CD4-positive, alpha-beta T cell (primary cell): ENCODE measurements around the gene MREG. TPM values are rescaled to one million over a fixed set of nuclear protein-coding genes. Genes with fewer than 3 reads are reported as not detected.

ENCODE experiments used
- ATAC-seq: fragments of 200-7000 bp; cut with Tn5 transposase; one replicate; pipeline ENCODE4 v1.10.0; 2022; ENCODE audit warnings: mild to moderate bottlenecking; ENCODE audit not compliant: poor library complexity
- CTCF ChIA-PET: fragments of 350-600 bp; sonication (Branson Sonifier 250); formaldehyde crosslinking; loops from one replicate; lab custom pipeline; 2021; ENCODE audit warnings: antibody characterized with exemption, inconsistent platforms; lab: Charles Lee
- POLR2A ChIA-PET: fragments of 350-600 bp; sonication (Branson Sonifier 250); formaldehyde crosslinking; loops from one replicate; lab custom pipeline; 2021; ENCODE audit warnings: antibody characterized with exemption, inconsistent platforms; lab: Charles Lee
- DNase-seq, 14 experiments: peaks; one replicate each; pipeline ENCODE4 v3.0.0-alpha.2; 2013 to 2020; ENCODE audit warnings: mixed read lengths in 2 of 14
- H3K27ac ChIP-seq, 2 donors: one replicate each; pipeline versions ENCODE4 v1.5.1 to v1.7.0; 2013; ENCODE audit warnings: low read length in 2 of 2, low read depth in 1 of 2, mild to moderate bottlenecking in 1 of 2
- H3K27me3 ChIP-seq, 2 experiments: 1 replicate in 1 of 2; 2 replicates in 1 of 2; pipeline versions ENCODE4 v1.6.1 to v1.7.0; 2013; ENCODE audit warnings: low read length in 2 of 2, control low read depth in 1 of 2, mild to moderate bottlenecking in 1 of 2, moderate library complexity in 1 of 2; ENCODE audit not compliant: insufficient read depth in 2 of 2, control insufficient read depth in 1 of 2
- H3K36me3 ChIP-seq: one replicate; pipeline ENCODE4 v1.6.1; 2013; ENCODE audit warnings: low read length, control low read depth; ENCODE audit not compliant: insufficient read depth
- H3K4me1 ChIP-seq: one replicate; pipeline ENCODE4 v1.6.1; 2013; ENCODE audit warnings: low read length, control low read depth; ENCODE audit not compliant: insufficient read depth
- H3K4me3 ChIP-seq: one replicate; pipeline ENCODE4 v1.5.1; 2013; ENCODE audit warnings: mild to moderate bottlenecking, low read length, moderate library complexity
- H3K9me3 ChIP-seq, 2 experiments: 1 replicate in 1 of 2; 2 replicates in 1 of 2; pipeline versions ENCODE4 v1.6.1 to v1.7.0; 2013; ENCODE audit warnings: low read length in 2 of 2, mild to moderate bottlenecking in 2 of 2, control low read depth in 1 of 2, moderate library complexity in 1 of 2; ENCODE audit not compliant: control insufficient read depth in 1 of 2, insufficient read depth in 1 of 2
- H3K27ac Mint-ChIP-seq: one replicate; pipeline ENCODE4 v1.8.0; 2020; ENCODE audit warnings: mixed read lengths
- H3K27me3 Mint-ChIP-seq: one replicate; pipeline ENCODE4 v1.8.0; 2021; ENCODE audit warnings: mixed read lengths
- H3K36me3 Mint-ChIP-seq: one replicate; pipeline ENCODE4 v1.8.0; 2021; ENCODE audit warnings: low read depth, mixed read lengths
- H3K4me1 Mint-ChIP-seq: one replicate; pipeline ENCODE4 v1.8.0; 2021; ENCODE audit warnings: low read depth, mixed read lengths
- H3K4me3 Mint-ChIP-seq: one replicate; pipeline ENCODE4 v1.8.0; 2020; ENCODE audit warnings: mild to moderate bottlenecking, mixed read lengths
- H3K9me3 Mint-ChIP-seq: one replicate; pipeline ENCODE4 v1.8.0; 2020; ENCODE audit warnings: mixed read lengths
- intact Hi-C, 2 experiments: fragments of 100-400 bp; cut with DNase I in 1 of 2; cut with micrococcal nuclease in 1 of 2; formaldehyde crosslinking; loops; one replicate each; pipeline versions ENCODE4 v1.15.1 to v1.9.0; 2023 to 2025; cut with DNase I, micrococcal nuclease
- total RNA-seq, 174 experiments: library from RNA in 2 of 174; stranded (reverse) in 2 of 174; gene quantifications; one replicate each; pipeline ENCODE4 v1.2.3 and lab custom pipeline; 2021 to 2026
- TF ChIP-seq, protein P1 (sequence below): fragments of 200-600 bp; IDR thresholded peaks from one replicate; pipeline ENCODE4 v1.8.0; 2022; ENCODE audit warnings: antibody characterized with exemption, mild to moderate bottlenecking

Gene MREG
- total RNA-seq, 2 experiments from 2014 or later: 1.8 to 2.8 TPM

DNA sequence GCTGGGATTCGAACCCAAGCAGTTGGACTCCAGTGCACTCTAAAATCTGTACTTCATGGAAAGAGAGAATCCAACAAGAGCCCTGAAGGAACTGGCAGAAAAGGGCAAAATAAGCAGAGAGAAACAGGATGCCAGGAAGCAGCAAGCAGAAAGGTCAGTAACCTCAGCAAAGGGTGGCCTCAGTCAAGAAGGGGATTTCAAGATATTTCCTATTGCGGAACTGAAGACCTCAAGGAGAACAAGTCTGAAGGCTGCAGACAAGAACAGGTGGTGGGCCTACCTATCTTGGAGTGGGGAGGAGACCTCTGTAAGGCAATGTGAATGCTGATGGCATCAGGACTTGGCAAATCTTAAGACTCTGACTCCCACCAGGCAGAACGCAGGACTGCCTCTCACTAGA, 20.1 kb upstream of the MREG start:
- Mint-ChIP-seq H3K4me1 (peaks cover 23% of the 10 kb centered on the region), H3K27me3 (no peaks in the 10 kb centered on the region), H3K27ac (no peak overlapping the region), H3K4me3 (no peak overlapping the region), H3K9me3 (no peaks in the 10 kb centered on the region), H3K36me3 (peaks cover 34% of the 10 kb centered on the region)
- intact Hi-C loops: loop anchor here in 1 of 2 experiments (10.0 kb wide), 1 partner anchor 461 kb away; the partner anchor contains the start of gene RPL37A
- ChIA-PET CTCF (interaction anchor here (0.7 to 2.3 kb wide), 9 partner anchors 8 to 633 kb away, joined by 3 to 10 read pairs (median 4); no protein-coding TSS in a partner anchor), POLR2A (interaction anchor here (0.6 to 1.2 kb wide), 3 partner anchors 25 to 101 kb away, joined by 3 to 5 read pairs (median 3); partner anchors contain the start of genes PECR and TMEM169)
- TF ChIP-seq, protein P1, sequence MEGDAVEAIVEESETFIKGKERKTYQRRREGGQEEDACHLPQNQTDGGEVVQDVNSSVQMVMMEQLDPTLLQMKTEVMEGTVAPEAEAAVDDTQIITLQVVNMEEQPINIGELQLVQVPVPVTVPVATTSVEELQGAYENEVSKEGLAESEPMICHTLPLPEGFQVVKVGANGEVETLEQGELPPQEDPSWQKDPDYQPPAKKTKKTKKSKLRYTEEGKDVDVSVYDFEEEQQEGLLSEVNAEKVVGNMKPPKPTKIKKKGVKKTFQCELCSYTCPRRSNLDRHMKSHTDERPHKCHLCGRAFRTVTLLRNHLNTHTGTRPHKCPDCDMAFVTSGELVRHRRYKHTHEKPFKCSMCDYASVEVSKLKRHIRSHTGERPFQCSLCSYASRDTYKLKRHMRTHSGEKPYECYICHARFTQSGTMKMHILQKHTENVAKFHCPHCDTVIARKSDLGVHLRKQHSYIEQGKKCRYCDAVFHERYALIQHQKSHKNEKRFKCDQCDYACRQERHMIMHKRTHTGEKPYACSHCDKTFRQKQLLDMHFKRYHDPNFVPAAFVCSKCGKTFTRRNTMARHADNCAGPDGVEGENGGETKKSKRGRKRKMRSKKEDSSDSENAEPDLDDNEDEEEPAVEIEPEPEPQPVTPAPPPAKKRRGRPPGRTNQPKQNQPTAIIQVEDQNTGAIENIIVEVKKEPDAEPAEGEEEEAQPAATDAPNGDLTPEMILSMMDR: no peak
- Histone ChIP-seq H3K27ac (no peak overlapping the region), H3K36me3 (peaks cover 28% of the 10 kb centered on the region), H3K4me3 (no peak overlapping the region), H3K9me3 (no peaks in the 10 kb centered on the region), H3K27me3 (no peaks in the 10 kb centered on the region), H3K4me1 (peaks cover 5% of the 10 kb centered on the region)
- ATAC-seq: no peak
- DNase-seq: no peak

DNA sequence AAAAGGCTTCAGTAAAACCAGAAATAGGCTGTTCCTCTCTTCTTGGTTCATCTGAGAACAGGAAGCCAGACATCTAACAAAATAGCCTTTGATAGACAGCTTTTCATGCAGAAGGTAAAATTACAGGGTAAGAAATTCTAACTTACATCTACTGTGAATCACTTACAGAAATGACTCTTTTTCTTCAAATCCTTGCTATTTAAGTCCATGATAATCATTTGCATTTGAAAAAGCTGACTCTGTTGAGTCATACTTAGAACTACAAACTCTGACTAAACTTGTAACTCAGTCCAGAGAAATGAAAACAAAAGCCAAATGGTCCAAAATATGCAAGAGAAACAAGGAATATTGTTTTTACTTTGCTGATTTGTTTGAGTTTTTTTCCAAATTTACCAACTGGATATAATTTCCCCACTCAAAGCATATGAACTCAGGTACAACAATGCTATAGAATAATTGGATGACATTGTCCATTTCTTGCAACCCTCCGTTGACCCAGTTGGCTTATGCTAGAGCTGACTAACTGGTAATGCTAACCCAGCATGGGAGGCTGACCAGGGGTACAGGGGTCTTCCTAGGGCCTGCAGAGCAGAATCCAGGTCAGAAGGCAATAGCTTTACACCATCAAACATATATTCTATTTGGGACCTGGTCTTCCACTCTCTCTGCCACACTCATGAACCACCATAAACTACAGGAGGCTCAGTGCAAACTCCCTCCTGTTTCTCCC, 18.8 kb upstream of the MREG start:
- H3K27me3 Mint-ChIP-seq: no peaks in the 10 kb centered on the region
- H3K4me3 ChIP-seq: no peak overlapping the region
- no peak for ATAC-seq
- peaks cover 28% of the 10 kb centered on the region for H3K36me3 ChIP-seq
- no peak for DNase-seq
- CTCF ChIA-PET: interaction anchor here (1.1 kb wide), 1 partner anchor 9 kb away, joined by 3 read pairs; no protein-coding TSS in a partner anchor
- H3K9me3 ChIP-seq: no peaks in the 10 kb centered on the region
- intact Hi-C loops: loop anchor here in 1 of 2 experiments (10.0 kb wide), 1 partner anchor 463 kb away; the partner anchor contains the start of gene RPL37A
- H3K4me1 ChIP-seq: peaks cover 5% of the 10 kb centered on the region
- H3K9me3 Mint-ChIP-seq: no peaks in the 10 kb centered on the region
- POLR2A ChIA-PET: interaction anchor here (1.2 to 1.4 kb wide), 2 partner anchors 50 to 77 kb away, joined by 3 to 4 read pairs; partner anchors contain the start of genes PECR, TMEM169 and XRCC5
- no peak overlapping the region for H3K27ac ChIP-seq
- TF ChIP-seq, protein P1: no peak
- H3K4me3 Mint-ChIP-seq: no peak overlapping the region
- H3K36me3 Mint-ChIP-seq: peaks cover 29% of the 10 kb centered on the region
- no peak overlapping the region for H3K27ac Mint-ChIP-seq
- no peaks in the 10 kb centered on the region for H3K27me3 ChIP-seq
- H3K4me1 Mint-ChIP-seq: peaks cover 23% of the 10 kb centered on the region

DNA sequence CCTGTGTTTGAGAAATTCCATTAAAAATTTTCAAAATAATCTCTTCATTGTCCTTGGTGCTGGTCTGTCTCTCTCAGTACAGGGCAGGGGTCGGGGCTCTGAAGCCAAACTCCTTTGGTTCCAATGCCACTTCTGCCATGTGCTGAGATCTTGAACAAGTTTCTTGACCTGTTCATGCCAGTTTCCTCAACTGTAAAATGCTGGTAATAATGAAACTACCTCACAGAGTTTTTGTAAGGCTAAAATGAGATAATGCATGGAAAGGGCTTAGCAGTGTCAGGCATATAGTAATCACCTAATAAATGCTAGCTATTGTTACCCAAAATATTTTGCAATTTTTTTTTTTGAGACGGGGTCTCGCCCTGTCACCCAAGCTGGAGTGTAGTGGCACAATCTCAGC, 16.9 kb upstream of the MREG start:
- H3K9me3 Mint-ChIP-seq: no peaks in the 10 kb centered on the region
- ChIA-PET POLR2A (no interaction called here), CTCF (interaction anchor here (0.9 kb wide), 1 partner anchor 14 kb away, joined by 3 read pairs; no protein-coding TSS in a partner anchor)
- Histone ChIP-seq H3K4me1 (peaks cover 5% of the 10 kb centered on the region), H3K9me3 (no peaks in the 10 kb centered on the region), H3K27me3 (no peaks in the 10 kb centered on the region), H3K27ac (no peak overlapping the region), H3K4me3 (no peak overlapping the region), H3K36me3 (peaks cover 18% of the 10 kb centered on the region)
- no peak overlapping the region for H3K4me3 Mint-ChIP-seq
- TF ChIP-seq, protein P1: no peak
- no peak overlapping the region for H3K27ac Mint-ChIP-seq
- H3K36me3 Mint-ChIP-seq: peaks cover 22% of the 10 kb centered on the region
- intact Hi-C loops: loop anchor here in 1 of 2 experiments (10.0 kb wide), 1 partner anchor 465 kb away; the partner anchor contains the start of gene RPL37A
- H3K4me1 Mint-ChIP-seq: peaks cover 23% of the 10 kb centered on the region
- ATAC-seq (no peak), DNase-seq (no peak)
- no peaks in the 10 kb centered on the region for H3K27me3 Mint-ChIP-seq
